Measurements from ENCODE around the gene BHLHA9.

DNA sequence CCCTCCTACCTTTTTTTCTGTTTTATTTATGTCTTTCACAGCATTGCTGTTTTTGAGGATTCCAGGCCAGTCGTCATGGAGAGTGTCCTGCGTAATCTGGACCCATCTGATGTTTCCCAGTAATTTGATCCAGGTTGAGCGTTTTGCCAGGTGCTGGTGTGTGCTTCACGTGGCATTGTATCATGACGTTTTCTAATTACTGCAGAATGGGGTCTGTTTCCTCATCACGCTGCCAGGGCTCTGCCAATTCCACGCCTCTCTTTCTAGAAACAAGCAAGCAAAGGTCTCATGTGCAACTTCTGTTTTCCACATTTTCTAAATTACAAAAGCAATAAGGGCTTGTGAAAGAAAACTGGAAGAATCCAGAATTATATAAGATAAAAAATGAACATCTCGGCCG lies 28.3 kb upstream of the BHLHA9 start:
- TF ChIP-seq POLR2AphosphoS5 (IDR thresholded peaks at IDR 0.05; ENCODE audit: low read depth, low read length): no peak
- TF ChIP-seq TAF1 (IDR thresholded peaks at IDR 0.05; ENCODE audit: borderline replicate concordance, insufficient read depth, low read length): no peak
- no peak for TF ChIP-seq SIN3A (IDR thresholded peaks at IDR 0.05; ENCODE audit: borderline replicate concordance, insufficient read depth, low read length)
- TF ChIP-seq, protein P1, sequence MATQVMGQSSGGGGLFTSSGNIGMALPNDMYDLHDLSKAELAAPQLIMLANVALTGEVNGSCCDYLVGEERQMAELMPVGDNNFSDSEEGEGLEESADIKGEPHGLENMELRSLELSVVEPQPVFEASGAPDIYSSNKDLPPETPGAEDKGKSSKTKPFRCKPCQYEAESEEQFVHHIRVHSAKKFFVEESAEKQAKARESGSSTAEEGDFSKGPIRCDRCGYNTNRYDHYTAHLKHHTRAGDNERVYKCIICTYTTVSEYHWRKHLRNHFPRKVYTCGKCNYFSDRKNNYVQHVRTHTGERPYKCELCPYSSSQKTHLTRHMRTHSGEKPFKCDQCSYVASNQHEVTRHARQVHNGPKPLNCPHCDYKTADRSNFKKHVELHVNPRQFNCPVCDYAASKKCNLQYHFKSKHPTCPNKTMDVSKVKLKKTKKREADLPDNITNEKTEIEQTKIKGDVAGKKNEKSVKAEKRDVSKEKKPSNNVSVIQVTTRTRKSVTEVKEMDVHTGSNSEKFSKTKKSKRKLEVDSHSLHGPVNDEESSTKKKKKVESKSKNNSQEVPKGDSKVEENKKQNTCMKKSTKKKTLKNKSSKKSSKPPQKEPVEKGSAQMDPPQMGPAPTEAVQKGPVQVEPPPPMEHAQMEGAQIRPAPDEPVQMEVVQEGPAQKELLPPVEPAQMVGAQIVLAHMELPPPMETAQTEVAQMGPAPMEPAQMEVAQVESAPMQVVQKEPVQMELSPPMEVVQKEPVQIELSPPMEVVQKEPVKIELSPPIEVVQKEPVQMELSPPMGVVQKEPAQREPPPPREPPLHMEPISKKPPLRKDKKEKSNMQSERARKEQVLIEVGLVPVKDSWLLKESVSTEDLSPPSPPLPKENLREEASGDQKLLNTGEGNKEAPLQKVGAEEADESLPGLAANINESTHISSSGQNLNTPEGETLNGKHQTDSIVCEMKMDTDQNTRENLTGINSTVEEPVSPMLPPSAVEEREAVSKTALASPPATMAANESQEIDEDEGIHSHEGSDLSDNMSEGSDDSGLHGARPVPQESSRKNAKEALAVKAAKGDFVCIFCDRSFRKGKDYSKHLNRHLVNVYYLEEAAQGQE (IDR thresholded peaks at IDR 0.05; ENCODE audit: insufficient read depth in 1 of 2, low read depth in 2 of 2, low read length in 2 of 2): no peak
- no peak for TF ChIP-seq FOXP2 (optimal IDR thresholded peaks at IDR 0.05; ENCODE audit: borderline replicate concordance, extremely low read depth, extremely low read length, insufficient read depth)
